GM10248 (cell line): ENCODE measurements around the gene ZNF653.

Source experiments
- CTCF ChIA-PET: fragments of 300-600 bp; sonication (Branson Sonifier 250); formaldehyde crosslinking; extraction: SDS; loops from one replicate; lab custom pipeline; 2021; ENCODE audit warnings: antibody characterized with exemption; lab: Yijun Ruan, JAX
- POLR2A ChIA-PET: fragments of 350-650 bp; sonication (Branson Sonifier 250); formaldehyde crosslinking; extraction: SDS; loops from one replicate; lab custom pipeline; 2020; ENCODE audit warnings: antibody characterized with exemption; lab: Yijun Ruan, JAX
- DNase-seq: peaks from one replicate; pipeline ENCODE4 v3.0.0; 2012; ENCODE audit errors: extremely low spot score
- TF ChIP-seq, protein P1 (sequence below): IDR thresholded peaks from 2 replicates; pipeline ENCODE4 v1.5.1; 2012; ENCODE audit warnings: mild to moderate bottlenecking, low read depth; ENCODE audit errors: extremely low read depth, missing control alignments, control extremely low read depth

Gene ZNF653

DNA sequence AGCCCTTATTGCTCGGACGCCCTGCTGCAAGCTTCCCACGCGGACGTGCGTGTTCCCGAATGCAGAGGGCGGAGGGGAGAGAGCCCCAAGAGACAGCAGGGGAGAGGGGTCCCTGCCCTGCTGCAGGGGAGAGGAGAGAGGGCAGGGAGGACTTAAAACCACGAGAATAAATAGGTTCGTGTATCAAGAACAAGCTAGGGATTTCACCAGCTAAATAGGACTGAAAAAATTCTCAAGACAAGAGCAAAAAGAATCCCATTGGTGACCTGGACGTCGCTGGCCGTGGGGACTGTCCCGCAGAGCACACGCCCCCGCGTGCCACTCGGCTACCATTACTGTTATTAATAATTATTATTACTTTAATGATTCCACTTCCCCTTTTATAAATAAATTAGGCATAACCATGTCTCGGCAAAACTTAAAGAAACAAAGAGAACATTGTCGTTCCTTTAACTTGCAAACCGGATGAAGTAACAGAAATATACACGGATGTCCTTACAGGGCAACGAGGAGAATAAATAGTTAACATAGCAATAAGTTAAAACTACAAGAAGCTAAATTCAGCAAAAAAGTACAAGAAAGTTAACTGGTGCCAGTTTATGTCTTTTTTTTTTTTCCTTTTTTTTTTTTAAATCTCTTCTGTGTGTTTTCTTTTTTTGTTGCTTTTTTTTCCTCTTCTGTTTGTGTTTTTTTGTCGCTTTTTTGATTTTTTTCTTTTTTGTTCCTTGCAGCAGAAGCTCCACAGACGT, 53.6 kb downstream of the ZNF653 start:
- POLR2A ChIA-PET, result interaction anchor here (0.6 to 0.8 kb wide), 2 partner anchors 30 to 69 kb away, joined by 3 to 5 read pairs; no protein-coding TSS in a partner anchor
- DNase-seq, result peak; percentile 78
- CTCF ChIA-PET, result interaction anchor here (0.8 to 2.2 kb wide), 9 partner anchors 9 to 177 kb away, joined by 3 to 13 read pairs (median 5); partner anchors contain the start of genes ODAD3 and PRKCSH
- TF ChIP-seq, protein P1, sequence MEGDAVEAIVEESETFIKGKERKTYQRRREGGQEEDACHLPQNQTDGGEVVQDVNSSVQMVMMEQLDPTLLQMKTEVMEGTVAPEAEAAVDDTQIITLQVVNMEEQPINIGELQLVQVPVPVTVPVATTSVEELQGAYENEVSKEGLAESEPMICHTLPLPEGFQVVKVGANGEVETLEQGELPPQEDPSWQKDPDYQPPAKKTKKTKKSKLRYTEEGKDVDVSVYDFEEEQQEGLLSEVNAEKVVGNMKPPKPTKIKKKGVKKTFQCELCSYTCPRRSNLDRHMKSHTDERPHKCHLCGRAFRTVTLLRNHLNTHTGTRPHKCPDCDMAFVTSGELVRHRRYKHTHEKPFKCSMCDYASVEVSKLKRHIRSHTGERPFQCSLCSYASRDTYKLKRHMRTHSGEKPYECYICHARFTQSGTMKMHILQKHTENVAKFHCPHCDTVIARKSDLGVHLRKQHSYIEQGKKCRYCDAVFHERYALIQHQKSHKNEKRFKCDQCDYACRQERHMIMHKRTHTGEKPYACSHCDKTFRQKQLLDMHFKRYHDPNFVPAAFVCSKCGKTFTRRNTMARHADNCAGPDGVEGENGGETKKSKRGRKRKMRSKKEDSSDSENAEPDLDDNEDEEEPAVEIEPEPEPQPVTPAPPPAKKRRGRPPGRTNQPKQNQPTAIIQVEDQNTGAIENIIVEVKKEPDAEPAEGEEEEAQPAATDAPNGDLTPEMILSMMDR, result no peak

DNA sequence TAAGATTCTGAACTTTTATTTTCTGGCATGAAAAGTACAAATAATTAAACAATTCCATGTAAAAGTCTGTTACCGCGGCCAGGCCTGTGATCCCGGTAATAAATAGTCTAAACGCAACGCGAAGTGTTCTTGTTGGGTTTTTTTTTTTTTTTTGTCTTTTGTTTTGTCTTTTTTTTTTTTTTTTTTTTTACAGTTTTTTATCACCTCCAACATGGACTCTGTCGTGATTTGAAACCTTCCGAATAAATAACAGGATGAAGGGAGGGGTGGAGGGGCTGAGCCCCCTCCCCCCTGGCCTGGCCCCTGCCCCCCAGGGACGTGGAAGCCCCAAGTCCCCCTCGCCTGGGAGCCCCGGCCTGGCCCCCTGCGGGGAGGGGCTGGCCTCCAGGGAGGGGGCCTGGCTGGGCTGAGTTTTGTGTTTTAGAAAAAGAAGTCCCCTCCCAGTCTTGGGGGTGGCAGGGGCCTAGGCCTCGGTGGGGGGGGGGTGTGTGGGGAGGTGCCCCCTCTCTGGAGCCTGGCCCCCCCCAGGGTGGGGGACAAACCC, 54.2 kb downstream of the ZNF653 start:
- TF ChIP-seq, protein P1, result no peak
- DNase-seq, result no peak
- ChIA-PET CTCF (interaction anchor here (0.8 to 2.2 kb wide), 9 partner anchors 8 to 176 kb away, joined by 3 to 13 read pairs (median 5); partner anchors contain the start of genes ODAD3 and PRKCSH), POLR2A (interaction anchor here (0.6 kb wide), 1 partner anchor 68 kb away, joined by 5 read pairs; no protein-coding TSS in a partner anchor)

DNA sequence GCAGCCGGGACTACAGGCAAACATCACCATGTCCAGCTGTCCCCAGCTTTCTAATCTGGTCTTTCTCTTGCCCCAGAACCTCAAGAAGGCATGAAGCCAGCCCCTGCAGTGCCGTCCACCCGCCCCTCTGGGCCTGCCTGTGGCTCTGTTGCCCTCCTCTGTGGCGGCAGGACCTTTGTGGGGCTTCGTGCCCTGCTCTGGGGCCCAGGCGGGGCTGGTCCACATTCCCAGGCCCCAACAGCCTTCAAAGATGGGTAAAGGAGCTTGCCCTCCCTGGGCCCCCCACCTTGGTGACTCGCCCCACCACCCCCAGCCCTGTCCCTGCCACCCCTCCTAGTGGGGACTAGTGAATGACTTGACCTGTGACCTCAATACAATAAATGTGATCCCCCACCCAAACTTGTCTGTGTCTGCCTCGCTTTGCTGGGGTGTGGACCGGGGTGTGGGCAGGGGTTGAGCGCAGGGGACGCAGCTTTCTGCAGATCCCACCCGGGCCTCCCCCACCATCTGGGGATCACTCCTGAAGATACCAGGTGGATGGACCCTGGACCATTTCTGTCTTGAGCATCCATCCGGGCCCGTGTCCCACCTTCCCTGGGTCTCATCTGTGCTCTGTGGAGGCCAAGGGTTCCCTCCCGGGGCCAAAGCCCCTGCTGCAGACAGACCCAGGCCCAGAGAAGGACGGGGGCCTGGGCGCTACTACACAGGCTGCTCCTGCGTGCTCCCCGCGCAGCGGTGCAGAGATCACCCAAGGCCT, 54.9 kb downstream of the ZNF653 start:
- CTCF ChIA-PET, result interaction anchor here (0.7 to 1.4 kb wide), 4 partner anchors 16 to 175 kb away, joined by 3 to 6 read pairs (median 3); partner anchors contain the start of gene ODAD3
- POLR2A ChIA-PET, result no interaction called here
- TF ChIP-seq, protein P1, result no peak
- peak; percentile 22 for DNase-seq

DNA sequence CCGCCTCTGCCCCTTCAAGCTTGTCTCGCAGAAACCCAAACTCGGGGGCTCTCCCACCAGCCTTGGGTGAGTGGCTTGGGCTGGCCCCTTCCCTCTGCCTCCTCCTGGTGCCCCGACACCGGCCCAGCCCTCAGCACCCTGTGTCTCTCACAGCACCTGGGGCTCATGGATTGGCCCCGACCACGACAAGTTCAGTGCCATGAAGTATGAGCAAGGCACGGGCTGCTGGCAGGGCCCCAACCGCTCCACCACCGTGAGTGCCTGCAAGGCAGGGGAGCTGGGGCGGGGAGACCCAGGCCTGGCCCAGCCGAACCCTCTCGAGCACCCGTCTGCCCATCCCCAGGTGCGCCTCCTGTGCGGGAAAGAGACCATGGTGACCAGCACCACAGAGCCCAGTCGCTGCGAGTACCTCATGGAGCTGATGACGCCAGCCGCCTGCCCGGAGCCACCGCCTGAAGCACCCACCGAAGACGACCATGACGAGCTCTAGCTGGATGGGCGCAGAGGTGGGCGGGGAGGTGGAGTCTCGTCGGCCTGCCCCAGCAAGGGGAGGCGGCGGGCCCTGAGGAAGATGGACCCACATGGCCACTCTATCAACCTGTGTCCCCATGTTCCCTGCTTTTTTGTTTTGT, 56.6 kb downstream of the ZNF653 start:
- CTCF ChIA-PET, result interaction anchor here (0.6 to 2.3 kb wide), 5 partner anchors 13 to 155 kb away, joined by 3 to 16 read pairs (median 4); partner anchors contain the start of genes ODAD3 and PRKCSH
- DNase-seq, result no peak
- TF ChIP-seq, protein P1, result no peak
- POLR2A ChIA-PET, result no interaction called here

DNA sequence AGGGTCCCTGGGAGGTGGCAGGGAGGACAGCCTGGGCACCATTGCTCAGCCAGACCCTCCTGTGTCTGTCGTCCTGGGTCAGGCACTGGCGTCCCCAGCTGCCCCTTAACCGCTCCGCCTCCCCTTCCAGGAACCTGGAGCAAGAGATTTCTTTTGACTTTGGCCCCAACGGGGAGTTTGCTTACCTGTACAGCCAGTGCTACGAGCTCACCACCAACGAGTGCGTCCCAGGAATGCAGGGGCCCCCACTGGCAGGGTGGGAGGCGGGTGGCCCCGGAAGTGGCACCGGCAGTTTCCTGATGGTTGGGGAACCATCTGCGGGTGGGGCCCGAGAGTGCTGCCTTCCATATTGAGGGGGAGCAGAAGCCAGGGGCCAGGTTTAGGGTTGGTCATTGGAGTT, 57.2 kb downstream of the ZNF653 start:
- DNase-seq, result no peak
- CTCF ChIA-PET, result interaction anchor here (0.8 to 2.3 kb wide), 4 partner anchors 13 to 154 kb away, joined by 4 to 16 read pairs (median 6); partner anchors contain the start of genes ODAD3 and PRKCSH
- POLR2A ChIA-PET, result no interaction called here
- TF ChIP-seq, protein P1, result no peak
